ENCODE measurements around the gene RNF2.

- peak; percentile 39 for TF ChIP-seq CTCF (IDR thresholded peaks at IDR 0.05)
- no peak for TF ChIP-seq REST (IDR thresholded peaks at IDR 0.05; ENCODE audit: insufficient read depth in 1 of 2, low read depth in 2 of 2, low read length in 1 of 2)
- peak; percentile 64; the same call in 1 of the 2 replicates for TF ChIP-seq POLR2AphosphoS5 (IDR thresholded peaks at IDR 0.05; ENCODE audit: low read depth, low read length)
- TF ChIP-seq TCF7L2 (IDR thresholded peaks at IDR 0.05; ENCODE audit: low read depth, low read length), result no peak
Observed at GRCh38 chr1:185044981-185045813, at the start of gene RNF2.
